Neural progenitor cell (in vitro differentiated cells): ENCODE data around the gene SENP1. TPM values are rescaled to one million over a fixed set of nuclear protein-coding genes. Genes with fewer than 3 reads are reported as not detected.

Source experiments
- DNase-seq: peaks from one replicate; pipeline ENCODE4 v3.0.0-alpha.2; 2016; ENCODE audit warnings: low spot score
- H2AFZ ChIP-seq: fragments of 200-600 bp; sonication (generic); replicated peaks from 2 replicates; pipeline ENCODE4 v1.6.1; 2016; ENCODE audit warnings: antibody characterized with exemption
- H3F3A ChIP-seq: fragments of 200-600 bp; sonication (generic); 2 replicates; pipeline ENCODE4 v1.6.1; 2016; ENCODE audit warnings: antibody characterized with exemption, low read depth
- H3K27ac ChIP-seq: fragments of 200-600 bp; sonication (generic); 2 replicates; pipeline ENCODE4 v1.5.1; 2016; ENCODE audit warnings: mild to moderate bottlenecking
- H3K27me3 ChIP-seq: fragments of 200-600 bp; sonication (generic); 2 replicates; pipeline ENCODE4 v1.6.1; 2016; ENCODE audit warnings: mild to moderate bottlenecking, moderate library complexity
- H3K36me3 ChIP-seq: fragments of 200-600 bp; sonication (generic); 2 replicates; pipeline ENCODE4 v1.5.1; 2016
- H3K4me1 ChIP-seq: fragments of 200-600 bp; sonication (generic); 2 replicates; pipeline ENCODE4 v1.6.1; 2016; ENCODE audit warnings: mixed run types
- H3K4me2 ChIP-seq: fragments of 200-600 bp; sonication (generic); 2 replicates; pipeline ENCODE4 v1.6.1; 2016
- H3K4me3 ChIP-seq: fragments of 200-600 bp; sonication (generic); 2 replicates; pipeline ENCODE4 v1.5.1; 2016
- H3K79me2 ChIP-seq: fragments of 200-600 bp; sonication (generic); 2 replicates; pipeline ENCODE4 v1.6.1; 2016; ENCODE audit warnings: low read depth
- H3K9ac ChIP-seq: fragments of 200-600 bp; sonication (generic); 2 replicates; pipeline ENCODE4 v1.6.1; 2016
- H3K9me3 ChIP-seq: fragments of 200-600 bp; sonication (generic); 2 replicates; pipeline ENCODE4 v1.5.1; 2016; ENCODE audit warnings: low read depth
- H4K20me1 ChIP-seq: fragments of 200-600 bp; sonication (generic); 2 replicates; pipeline ENCODE4 v1.6.1; 2016; ENCODE audit warnings: low read depth
- H3K27ac Mint-ChIP-seq: 3 replicates; pipeline ENCODE4 v1.8.0; 2021; ENCODE audit warnings: mixed read lengths
- H3K27me3 Mint-ChIP-seq: 2 replicates; pipeline ENCODE4 v1.8.0; 2022; ENCODE audit warnings: low read depth, mild to moderate bottlenecking, inconsistent platforms, moderate library complexity, mixed read lengths; ENCODE audit not compliant: insufficient read depth
- H3K36me3 Mint-ChIP-seq: 3 replicates; pipeline ENCODE4 v1.8.0; 2021; ENCODE audit warnings: mixed read lengths
- H3K4me1 Mint-ChIP-seq: 3 replicates; pipeline ENCODE4 v1.8.0; 2021; ENCODE audit warnings: mixed read lengths
- H3K4me3 Mint-ChIP-seq: 3 replicates; pipeline ENCODE4 v1.8.0; 2021; ENCODE audit warnings: mild to moderate bottlenecking, moderate library complexity, mixed read lengths
- H3K9me3 Mint-ChIP-seq: 3 replicates; pipeline ENCODE4 v1.8.0; 2020; ENCODE audit warnings: mixed read lengths
- CTCF ChIP-seq: fragments of 200-600 bp; sonication (generic); IDR thresholded peaks from 2 replicates; pipeline ENCODE4 v1.5.1; 2017; ENCODE audit warnings: antibody characterized with exemption, mild to moderate bottlenecking
- EZH2 ChIP-seq: fragments of 200-600 bp; sonication (generic); IDR thresholded peaks from 2 replicates; pipeline ENCODE4 v1.6.1; 2017; ENCODE audit warnings: antibody characterized with exemption, mild to moderate bottlenecking, moderate library complexity
- EZH2phosphoT487 ChIP-seq: fragments of 200-600 bp; sonication (generic); IDR thresholded peaks from 2 replicates; pipeline ENCODE4 v1.6.1; 2017; ENCODE audit warnings: antibody characterized with exemption
- total RNA-seq: library from RNA; depleted of rRNA; stranded (reverse); fragments of >200 nt; gene quantifications from 2 replicates; pipeline ENCODE4 v1.2.3, GENCODE V29; 2015; ENCODE audit warnings: low replicate concordance

The SENP1 gene
- total RNA-seq, 1 donor from 2014 or later: 89.9 TPM

- Histone ChIP-seq H3K36me3 (peaks cover 21% of the 10 kb centered on the region), H3K4me2 (no peak overlapping the region), H3K4me1 (no peaks in the 10 kb centered on the region), H2AFZ (no peak overlapping the region), H4K20me1 (no peaks in the 10 kb centered on the region), H3K27me3 (no peaks in the 10 kb centered on the region), H3K4me3 (no peak overlapping the region), H3K9me3 (no peaks in the 10 kb centered on the region), H3K79me2 (no peaks in the 10 kb centered on the region), H3K27ac (no peak overlapping the region), H3F3A (no peaks in the 10 kb centered on the region), H3K9ac (no peak overlapping the region)
- Mint-ChIP-seq H3K27me3 (no peaks in the 10 kb centered on the region), H3K9me3 (no peaks in the 10 kb centered on the region), H3K4me3 (no peak overlapping the region), H3K36me3 (peaks cover 20% of the 10 kb centered on the region), H3K4me1 (no peaks in the 10 kb centered on the region), H3K27ac (no peak overlapping the region)
- no peak for DNase-seq
- TF ChIP-seq EZH2 (no peak), EZH2phosphoT487 (no peak), CTCF (no peak)
Observed at GRCh38 chr12:48069241-48069640, 36.6 kb downstream of the SENP1 start.

- H3K9me3 ChIP-seq: no peaks in the 10 kb centered on the region
- no peak overlapping the region for H3K9ac ChIP-seq
- peaks cover 26% of the 10 kb centered on the region for H3K36me3 Mint-ChIP-seq
- H3K4me3 Mint-ChIP-seq: no peak overlapping the region
- no peaks in the 10 kb centered on the region for H4K20me1 ChIP-seq
- no peaks in the 10 kb centered on the region for H3K4me1 ChIP-seq
- H3K9me3 Mint-ChIP-seq: no peaks in the 10 kb centered on the region
- no peaks in the 10 kb centered on the region for H3K79me2 ChIP-seq
- TF ChIP-seq EZH2 (no peak), EZH2phosphoT487 (no peak), CTCF (no peak)
- H3K27me3 Mint-ChIP-seq: no peaks in the 10 kb centered on the region
- DNase-seq: no peak
- H3K27me3 ChIP-seq: no peaks in the 10 kb centered on the region
- no peak overlapping the region for H2AFZ ChIP-seq
- H3F3A ChIP-seq: no peaks in the 10 kb centered on the region
- H3K36me3 ChIP-seq: peaks cover 15% of the 10 kb centered on the region
- no peak overlapping the region for H3K27ac ChIP-seq
- no peaks in the 10 kb centered on the region for H3K4me1 Mint-ChIP-seq
- no peak overlapping the region for H3K27ac Mint-ChIP-seq
- H3K4me3 ChIP-seq: no peak overlapping the region
- H3K4me2 ChIP-seq: no peak overlapping the region
Observed at GRCh38 chr12:48068457-48068856, 37.4 kb downstream of the SENP1 start.

GRCh38 chr12:48067250-48067938, 38.5 kb downstream of the SENP1 start:
- Histone ChIP-seq H3K36me3 (peaks cover 20% of the 10 kb centered on the region), H2AFZ (no peak overlapping the region), H3K27ac (no peak overlapping the region), H3K4me2 (no peak overlapping the region), H3K27me3 (no peaks in the 10 kb centered on the region), H3K9me3 (no peaks in the 10 kb centered on the region), H3F3A (peaks cover 3% of the 10 kb centered on the region), H3K79me2 (no peaks in the 10 kb centered on the region), H3K9ac (no peak overlapping the region), H4K20me1 (no peaks in the 10 kb centered on the region), H3K4me1 (no peaks in the 10 kb centered on the region), H3K4me3 (no peak overlapping the region)
- H3K27ac Mint-ChIP-seq: peak overlapping the region; percentile 75
- TF ChIP-seq CTCF: no peak
- H3K4me1 Mint-ChIP-seq: no peaks in the 10 kb centered on the region
- H3K9me3 Mint-ChIP-seq: no peaks in the 10 kb centered on the region
- H3K36me3 Mint-ChIP-seq: peaks cover 29% of the 10 kb centered on the region
- no peaks in the 10 kb centered on the region for H3K27me3 Mint-ChIP-seq
- DNase-seq: no peak
- no peak overlapping the region for H3K4me3 Mint-ChIP-seq
